ENCODE results near the gene IMP3. TPM values are rescaled to one million over a fixed set of nuclear protein-coding genes. Genes with fewer than 3 reads are reported as not detected.

The IMP3 gene
- total and polyA plus RNA-seq, 9 donors, result 31.2 to 42.2 (median 33.6) TPM

DNA sequence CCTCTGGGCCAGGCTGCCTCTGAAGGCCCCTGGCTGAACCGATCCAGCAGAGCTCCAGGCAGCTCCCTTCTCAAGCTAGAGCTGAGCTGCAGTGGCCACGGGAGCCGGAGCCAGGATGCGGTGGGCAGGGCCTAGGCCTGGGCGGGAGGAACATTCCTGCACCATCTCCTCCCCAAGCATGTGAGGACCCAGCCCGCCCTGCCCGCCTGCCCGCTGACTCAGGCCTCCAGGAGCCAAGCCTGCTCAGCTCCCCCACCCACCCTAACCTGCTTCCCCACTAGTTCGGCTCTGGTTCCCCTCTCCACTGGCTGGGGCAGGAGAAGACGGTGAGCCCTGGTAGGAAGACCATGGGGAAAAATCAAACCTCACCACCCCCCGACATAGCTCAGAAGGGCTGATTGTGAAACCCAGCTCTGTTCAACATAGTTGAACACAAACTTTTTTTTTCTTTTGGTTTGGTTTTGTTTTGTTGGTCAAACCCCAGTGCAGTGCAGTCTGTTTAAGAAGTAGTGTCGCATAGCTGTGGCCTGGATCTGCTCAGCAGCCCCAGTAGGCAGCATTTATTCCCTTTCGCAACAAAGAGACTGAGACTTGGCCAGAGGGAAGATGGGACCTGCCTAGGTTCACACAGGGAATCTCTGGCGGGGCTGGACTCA lies 21.2 kb upstream of the IMP3 start:
- Histone ChIP-seq H3K27ac (ENCODE audit: low read length) (peak overlapping the region; percentile 78), H3K36me3 (ENCODE audit: control insufficient read depth, insufficient read depth, low read length) (peaks cover 42% of the 10 kb centered on the region), H3K27me3 (ENCODE audit: control insufficient read depth, insufficient read depth, low read length) (no peaks in the 10 kb centered on the region), H3K4me3 (ENCODE audit: low read length) (no peak overlapping the region), H3K9me3 (replicated peaks; ENCODE audit: control insufficient read depth, low read depth, low read length) (no peaks in the 10 kb centered on the region), H3K4me1 (ENCODE audit: control insufficient read depth, insufficient read depth, low read length) (peaks cover 44% of the 10 kb centered on the region)
- WGBS (ENCODE audit: insufficient coverage), result 27% methylated on average over 10 of the region's 14 CpGs
- peak; percentile 86 for DNase-seq

DNA sequence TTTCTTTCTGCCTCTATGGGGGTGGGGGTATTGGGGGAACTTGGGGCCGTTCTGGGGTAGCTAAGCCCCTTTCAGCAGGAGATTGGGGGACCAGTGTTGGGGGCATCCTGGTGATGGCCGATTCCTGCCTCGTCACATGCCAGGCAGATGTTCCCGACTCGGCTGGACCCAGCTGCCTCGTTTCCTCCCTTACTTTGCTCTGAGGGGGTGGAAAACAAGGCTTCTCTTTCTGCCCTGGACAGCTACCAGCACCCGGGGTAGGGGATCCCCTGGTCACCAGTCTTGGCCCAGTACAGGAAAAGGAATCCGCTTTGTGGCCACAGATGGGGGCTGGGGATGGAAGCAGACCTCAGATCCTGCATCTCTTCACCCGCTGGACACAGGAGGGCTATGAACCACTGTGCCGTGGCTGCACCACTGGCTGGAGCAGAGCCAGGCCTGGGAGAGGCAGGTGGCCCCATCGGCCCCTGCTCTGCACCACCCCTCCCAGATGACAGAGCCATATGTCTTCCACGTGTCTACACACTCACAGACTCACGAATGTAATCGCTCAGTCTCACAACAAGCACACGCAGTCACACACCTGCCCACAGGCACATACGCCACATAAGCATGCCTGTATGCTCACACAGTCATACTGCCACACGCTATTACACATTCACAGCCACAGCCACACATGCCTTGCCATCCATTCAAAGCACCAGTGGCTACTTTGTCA lies 20.1 kb upstream of the IMP3 start:
- peak overlapping the region; percentile 78 for H3K27ac ChIP-seq (ENCODE audit: low read length)
- peaks cover 40% of the 10 kb centered on the region for H3K4me1 ChIP-seq (ENCODE audit: control insufficient read depth, insufficient read depth, low read length)
- H3K9me3 ChIP-seq (replicated peaks; ENCODE audit: control insufficient read depth, low read depth, low read length), result no peaks in the 10 kb centered on the region
- no peaks in the 10 kb centered on the region for H3K27me3 ChIP-seq (ENCODE audit: control insufficient read depth, insufficient read depth, low read length)
- DNase-seq, result no peak
- peaks cover 51% of the 10 kb centered on the region for H3K36me3 ChIP-seq (ENCODE audit: control insufficient read depth, insufficient read depth, low read length)
- 40% methylated on average over 15 of the region's 17 CpGs for WGBS (ENCODE audit: insufficient coverage)
- H3K4me3 ChIP-seq (ENCODE audit: low read length), result no peak overlapping the region

DNA sequence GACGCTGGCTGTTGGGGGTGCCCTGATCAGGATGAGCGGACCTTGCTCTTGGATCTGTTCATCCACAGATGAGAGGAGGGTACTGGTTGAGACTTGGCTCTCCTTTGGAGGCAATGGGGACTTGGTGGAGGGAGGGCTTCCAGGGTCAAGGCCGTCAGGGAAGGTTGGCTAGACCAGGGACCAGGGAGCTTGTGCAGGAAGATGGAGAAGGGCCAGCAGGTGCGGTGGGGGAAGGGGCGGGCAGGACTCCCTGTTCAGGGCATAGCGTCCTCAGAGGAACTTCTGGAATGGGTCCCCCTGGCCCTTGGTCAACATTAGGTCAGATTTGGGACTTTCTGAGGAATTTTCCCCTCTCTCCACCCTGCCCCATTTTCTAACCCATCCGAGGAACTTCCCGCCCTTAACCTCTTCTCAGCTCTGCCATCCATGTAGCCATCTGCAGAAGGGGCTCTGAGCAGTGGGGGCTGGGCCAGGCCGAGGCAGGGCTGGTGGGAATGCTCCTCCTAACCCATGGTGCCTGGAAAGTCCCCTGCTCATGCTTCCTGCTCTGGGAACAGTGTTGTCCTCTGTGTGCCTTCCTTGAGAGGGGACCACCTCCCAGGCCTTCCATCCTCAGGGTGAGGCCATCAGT lies 19.2 kb upstream of the IMP3 start:
- H3K27me3 ChIP-seq (ENCODE audit: control insufficient read depth, insufficient read depth, low read length), result no peaks in the 10 kb centered on the region
- no peak for DNase-seq
- H3K27ac ChIP-seq (ENCODE audit: low read length), result no peak overlapping the region
- WGBS (ENCODE audit: insufficient coverage), result 71% methylated on average over 5 of the region's 9 CpGs
- H3K4me3 ChIP-seq (ENCODE audit: low read length), result no peak overlapping the region
- H3K4me1 ChIP-seq (ENCODE audit: control insufficient read depth, insufficient read depth, low read length), result peaks cover 42% of the 10 kb centered on the region
- H3K9me3 ChIP-seq (replicated peaks; ENCODE audit: control insufficient read depth, low read depth, low read length), result no peaks in the 10 kb centered on the region
- H3K36me3 ChIP-seq (ENCODE audit: control insufficient read depth, insufficient read depth, low read length), result peaks cover 59% of the 10 kb centered on the region

DNA sequence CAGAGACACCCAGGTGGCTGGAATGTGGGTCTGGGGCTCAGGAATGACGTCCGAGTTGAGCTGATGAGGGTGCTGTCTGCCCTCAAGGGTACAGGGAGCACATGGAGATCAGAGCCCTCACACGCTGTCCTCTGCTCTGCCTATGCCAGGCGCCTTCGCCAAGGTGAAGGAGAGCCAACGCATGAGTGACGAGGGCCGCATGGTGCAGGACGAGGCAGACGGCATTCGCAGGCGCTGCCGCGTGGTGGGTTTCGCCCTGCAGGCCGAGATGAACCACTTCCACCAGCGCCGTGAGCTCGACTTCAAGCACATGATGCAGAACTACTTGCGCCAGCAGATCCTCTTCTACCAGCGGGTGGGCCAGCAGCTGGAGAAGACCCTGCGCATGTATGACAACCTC lies 16.8 kb upstream of the IMP3 start:
- peaks cover 66% of the 10 kb centered on the region for H3K36me3 ChIP-seq (ENCODE audit: control insufficient read depth, insufficient read depth, low read length)
- no peak overlapping the region for H3K4me3 ChIP-seq (ENCODE audit: low read length)
- peaks cover 52% of the 10 kb centered on the region for H3K4me1 ChIP-seq (ENCODE audit: control insufficient read depth, insufficient read depth, low read length)
- no peaks in the 10 kb centered on the region for H3K9me3 ChIP-seq (replicated peaks; ENCODE audit: control insufficient read depth, low read depth, low read length)
- 92% methylated on average over 16 of the region's 22 CpGs for WGBS (ENCODE audit: insufficient coverage)
- no peaks in the 10 kb centered on the region for H3K27me3 ChIP-seq (ENCODE audit: control insufficient read depth, insufficient read depth, low read length)
- H3K27ac ChIP-seq (ENCODE audit: low read length), result no peak overlapping the region
- DNase-seq, result no peak

DNA sequence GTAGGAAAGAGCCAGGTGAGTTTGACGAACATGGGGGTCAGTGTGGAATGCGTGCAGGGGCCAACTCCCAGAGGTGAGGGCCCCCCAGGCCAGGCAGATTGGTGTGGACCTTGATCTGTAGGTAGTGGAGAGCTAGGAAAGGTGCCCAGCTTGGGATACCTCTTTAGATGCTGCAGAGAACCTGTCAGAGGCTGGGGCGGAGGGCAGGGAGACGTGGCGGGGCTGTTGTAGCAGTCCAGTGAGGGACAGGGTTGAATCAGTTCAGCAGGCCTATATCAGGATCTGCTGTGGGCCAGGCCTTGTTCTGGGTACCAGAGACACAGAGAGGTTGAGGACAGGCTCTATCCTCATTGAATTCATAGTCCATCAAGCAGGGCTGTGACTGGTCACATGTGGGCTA lies 16.3 kb upstream of the IMP3 start:
- H3K36me3 ChIP-seq (ENCODE audit: control insufficient read depth, insufficient read depth, low read length), result peaks cover 69% of the 10 kb centered on the region
- no peak overlapping the region for H3K27ac ChIP-seq (ENCODE audit: low read length)
- H3K4me1 ChIP-seq (ENCODE audit: control insufficient read depth, insufficient read depth, low read length), result peaks cover 52% of the 10 kb centered on the region
- no peak overlapping the region for H3K4me3 ChIP-seq (ENCODE audit: low read length)
- no peak for DNase-seq
- 98% methylated on average over 5 of the region's 5 CpGs for WGBS (ENCODE audit: insufficient coverage)
- no peaks in the 10 kb centered on the region for H3K27me3 ChIP-seq (ENCODE audit: control insufficient read depth, insufficient read depth, low read length)
- no peaks in the 10 kb centered on the region for H3K9me3 ChIP-seq (replicated peaks; ENCODE audit: control insufficient read depth, low read depth, low read length)

DNA sequence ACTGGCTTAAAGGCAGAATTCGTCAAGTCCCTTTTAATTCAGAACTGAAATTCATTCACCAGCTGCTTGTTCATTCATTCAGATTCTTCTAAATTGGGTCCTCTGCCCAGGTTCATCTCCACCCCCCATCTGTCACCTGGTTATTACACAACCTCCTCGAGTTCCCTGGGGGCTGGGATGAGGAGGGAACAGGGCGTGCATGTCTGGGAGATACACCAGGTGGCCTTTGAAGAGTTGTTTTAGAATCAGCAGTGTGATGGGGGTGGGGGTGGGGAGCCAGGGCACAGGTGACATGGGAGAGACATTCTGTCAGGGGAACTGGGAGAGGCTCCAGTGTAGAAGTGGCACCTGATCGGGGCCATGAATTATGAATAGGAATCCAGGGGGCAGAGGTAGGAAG lies 15.9 kb upstream of the IMP3 start:
- 51% methylated on average over 3 of the region's 4 CpGs for WGBS (ENCODE audit: insufficient coverage)

DNA sequence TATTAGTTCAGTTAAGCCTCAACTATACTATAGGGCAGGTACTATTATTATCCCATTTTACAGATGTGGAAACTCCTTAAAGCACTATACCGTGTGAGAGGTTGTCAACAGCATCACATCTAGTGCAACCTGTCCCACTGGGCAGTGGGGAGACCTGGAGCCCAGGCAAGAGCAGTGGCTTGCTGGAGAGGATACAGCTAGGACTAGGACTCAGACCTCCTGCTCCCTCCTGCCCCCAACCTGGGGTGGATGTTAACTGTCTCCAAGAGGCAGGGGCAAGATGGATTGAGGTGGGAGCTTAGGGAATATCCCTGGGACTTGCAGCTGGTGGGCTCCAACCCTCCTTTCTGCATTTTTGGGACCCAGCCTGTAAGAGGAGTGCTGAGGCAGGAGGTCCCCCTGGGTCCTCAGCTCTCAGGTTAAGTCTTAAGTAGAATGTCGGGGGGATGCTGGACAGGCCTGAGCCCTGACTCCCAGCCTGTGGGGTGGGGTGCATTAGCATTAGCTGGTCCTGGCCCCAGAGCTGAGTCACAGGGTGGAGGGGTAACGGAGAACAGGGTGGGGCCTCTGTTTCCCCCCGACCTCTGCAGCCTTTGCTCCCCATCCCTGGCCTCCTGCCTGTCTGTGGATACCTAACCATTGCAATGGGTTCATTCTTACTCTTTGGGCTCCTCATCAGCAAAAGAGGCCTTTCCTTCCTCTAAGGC lies 14.3 kb upstream of the IMP3 start:
- Histone ChIP-seq H3K4me3 (ENCODE audit: low read length) (no peak overlapping the region), H3K27me3 (ENCODE audit: control insufficient read depth, insufficient read depth, low read length) (no peaks in the 10 kb centered on the region), H3K36me3 (ENCODE audit: control insufficient read depth, insufficient read depth, low read length) (peaks cover 79% of the 10 kb centered on the region), H3K4me1 (ENCODE audit: control insufficient read depth, insufficient read depth, low read length) (peaks cover 52% of the 10 kb centered on the region), H3K9me3 (replicated peaks; ENCODE audit: control insufficient read depth, low read depth, low read length) (no peaks in the 10 kb centered on the region), H3K27ac (ENCODE audit: low read length) (no peak overlapping the region)
- DNase-seq, result no peak
- WGBS (ENCODE audit: insufficient coverage), result 62% methylated on average over 1 of the region's 4 CpGs

More for the DNA sequence above, 15.9 kb upstream of the IMP3 start:
- Histone ChIP-seq H3K27me3 (ENCODE audit: control insufficient read depth, insufficient read depth, low read length) (no peaks in the 10 kb centered on the region), H3K36me3 (ENCODE audit: control insufficient read depth, insufficient read depth, low read length) (peaks cover 73% of the 10 kb centered on the region), H3K9me3 (replicated peaks; ENCODE audit: control insufficient read depth, low read depth, low read length) (no peaks in the 10 kb centered on the region), H3K27ac (ENCODE audit: low read length) (no peak overlapping the region), H3K4me1 (ENCODE audit: control insufficient read depth, insufficient read depth, low read length) (peaks cover 52% of the 10 kb centered on the region), H3K4me3 (ENCODE audit: low read length) (no peak overlapping the region)
- DNase-seq, result no peak

DNA sequence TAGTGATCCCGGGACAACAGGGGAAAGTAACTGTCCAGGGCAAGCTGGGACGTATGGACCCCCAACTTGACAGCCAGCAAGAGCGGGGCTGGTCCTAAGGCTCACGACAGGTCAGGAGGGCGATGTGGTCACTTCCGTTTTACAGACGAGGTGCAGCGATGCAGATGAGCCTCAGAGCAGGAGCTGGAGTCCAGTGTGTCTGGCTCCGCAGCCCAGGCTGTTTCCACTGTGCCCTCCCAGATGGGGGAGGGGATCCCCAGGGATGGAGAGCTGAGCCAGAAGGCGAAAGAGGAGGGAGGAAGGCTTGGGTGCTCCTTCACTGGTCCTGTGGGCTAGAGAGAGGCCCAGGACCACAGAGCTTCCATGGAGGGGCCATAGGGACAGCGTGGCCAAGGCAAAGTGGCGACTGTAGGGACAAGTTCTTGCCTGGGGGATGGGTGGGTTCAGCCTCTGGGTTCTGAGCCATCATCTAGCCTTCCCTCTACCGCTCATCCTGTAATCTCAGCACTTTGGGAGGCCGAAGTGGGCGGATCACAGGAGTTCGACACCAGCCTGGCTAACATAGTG lies 13.4 kb upstream of the IMP3 start:
- H3K27me3 ChIP-seq (ENCODE audit: control insufficient read depth, insufficient read depth, low read length), result no peaks in the 10 kb centered on the region
- no peaks in the 10 kb centered on the region for H3K9me3 ChIP-seq (replicated peaks; ENCODE audit: control insufficient read depth, low read depth, low read length)
- no peak overlapping the region for H3K27ac ChIP-seq (ENCODE audit: low read length)
- H3K4me3 ChIP-seq (ENCODE audit: low read length), result no peak overlapping the region
- H3K36me3 ChIP-seq (ENCODE audit: control insufficient read depth, insufficient read depth, low read length), result peaks cover 79% of the 10 kb centered on the region
- H3K4me1 ChIP-seq (ENCODE audit: control insufficient read depth, insufficient read depth, low read length), result peaks cover 57% of the 10 kb centered on the region
- DNase-seq, result no peak
- WGBS (ENCODE audit: insufficient coverage), result 59% methylated on average over 10 of the region's 16 CpGs

DNA sequence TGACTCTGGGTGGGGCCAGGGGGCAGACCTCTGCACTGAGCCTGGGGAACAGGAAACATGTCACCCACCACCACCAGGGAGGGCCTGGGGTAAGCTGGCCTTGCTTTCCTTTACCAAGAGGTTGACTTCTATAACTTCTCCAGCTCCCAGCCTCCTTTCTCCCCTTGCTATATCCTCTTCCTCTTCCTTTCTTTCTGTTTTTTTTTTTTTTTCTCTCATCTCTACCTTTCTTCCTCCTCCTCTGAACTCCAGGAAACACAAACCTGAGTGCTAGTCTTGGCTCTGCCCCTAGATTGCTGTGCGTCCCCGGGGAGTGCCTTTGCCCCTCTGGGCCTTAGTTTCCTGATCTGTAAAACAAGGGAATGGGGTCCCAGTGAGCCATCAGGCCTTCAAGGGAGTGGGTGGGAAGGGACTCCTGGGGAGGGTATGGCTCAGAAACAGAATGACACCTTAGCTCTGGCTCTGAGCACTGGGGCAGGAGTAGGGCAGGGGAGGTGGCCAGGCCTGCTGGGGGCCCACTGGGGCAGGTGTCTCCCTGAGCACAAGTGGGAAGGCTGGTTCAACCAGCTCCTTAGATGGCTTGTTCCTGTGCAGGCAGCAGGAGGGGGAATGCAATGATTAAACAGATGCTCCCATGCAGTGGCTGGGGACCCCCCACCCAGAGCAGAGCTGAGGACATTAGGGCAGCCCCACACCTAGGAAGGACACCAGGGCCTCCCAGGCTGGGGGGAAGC lies 12.0 kb upstream of the IMP3 start:
- Histone ChIP-seq H3K27me3 (ENCODE audit: control insufficient read depth, insufficient read depth, low read length) (no peaks in the 10 kb centered on the region), H3K9me3 (replicated peaks; ENCODE audit: control insufficient read depth, low read depth, low read length) (no peaks in the 10 kb centered on the region), H3K4me1 (ENCODE audit: control insufficient read depth, insufficient read depth, low read length) (peaks cover 59% of the 10 kb centered on the region), H3K27ac (ENCODE audit: low read length) (no peak overlapping the region), H3K4me3 (ENCODE audit: low read length) (peak overlapping the region; percentile 11), H3K36me3 (ENCODE audit: control insufficient read depth, insufficient read depth, low read length) (peaks cover 64% of the 10 kb centered on the region)
- WGBS (ENCODE audit: insufficient coverage), result 20% methylated on average over 1 of the region's 2 CpGs
- no peak for DNase-seq
